HepG2 (cell line): ENCODE measurements around the gene DRD3. TPM values are rescaled to one million over a fixed set of nuclear protein-coding genes. Genes with fewer than 3 reads are reported as not detected.

Experiments
- CBFB ChIP-seq: sonication (generic); formaldehyde crosslinking; IDR thresholded peaks from 2 replicates; pipeline ENCODE4 v1.4.0; 2020; ENCODE audit warnings: missing genetic modification reagents
- CENPBD1 ChIP-seq: sonication (generic); formaldehyde crosslinking; IDR thresholded peaks from 2 replicates; pipeline ENCODE4 v1.8.0; 2022; ENCODE audit warnings: missing genetic modification reagents, low read depth, mild to moderate bottlenecking, borderline replicate concordance
- EP300 ChIP-seq, 3 experiments: sonication (generic) in 1 of 3; formaldehyde crosslinking in 1 of 3; IDR thresholded peaks; 2 replicates each; pipeline versions ENCODE4 v1.5.1 to v1.6.1; 2011 to 2020; ENCODE audit warnings: low read depth in 2 of 3, low read length in 2 of 3, borderline replicate concordance in 1 of 3, improper control_type of control experiment in 1 of 3, mild to moderate bottlenecking in 1 of 3, missing genetic modification reagents in 1 of 3, moderate library complexity in 1 of 3
- HNF1A ChIP-seq, 2 experiments: sonication (generic) in 1 of 2; formaldehyde crosslinking in 1 of 2; IDR thresholded peaks; 2 replicates each; pipeline versions ENCODE4 v1.4.0 to v1.6.1; 2016 to 2020; ENCODE audit warnings: borderline replicate concordance in 1 of 2, low read depth in 1 of 2, mild to moderate bottlenecking in 1 of 2, missing genetic modification reagents in 1 of 2
- JUND ChIP-seq: sonication (generic); formaldehyde crosslinking; IDR thresholded peaks from 2 replicates; pipeline ENCODE4 v1.8.0; 2022; ENCODE audit warnings: mild to moderate bottlenecking, missing genetic modification reagents
- PHF8 ChIP-seq: sonication (generic); formaldehyde crosslinking; IDR thresholded peaks from 2 replicates; pipeline ENCODE4 v1.5.0; 2020; ENCODE audit warnings: missing genetic modification reagents
- SP1 ChIP-seq, 2 experiments: fragments of 450-650 bp in 1 of 2; sonication (generic) in 1 of 2; formaldehyde crosslinking in 1 of 2; IDR thresholded peaks; 2 replicates each; pipeline versions ENCODE4 v1.4.0 to v1.6.1; 2016 to 2020; ENCODE audit warnings: missing genetic modification reagents in 1 of 2
- TAF15 ChIP-seq: fragments of 200-400 bp; formaldehyde crosslinking; IDR thresholded peaks from one replicate; pipeline ENCODE4 v1.6.1; 2018; ENCODE audit warnings: mild to moderate bottlenecking, low read depth, low read length; ENCODE audit not compliant: poor library complexity, severe bottlenecking
- ZBTB14 ChIP-seq: sonication (generic); formaldehyde crosslinking; IDR thresholded peaks from 2 replicates; pipeline ENCODE4 v1.4.0; 2020; ENCODE audit warnings: missing genetic modification reagents
- ZNF24 ChIP-seq: fragments of 450-650 bp; IDR thresholded peaks from 2 replicates; pipeline ENCODE4 v1.6.1; 2017; ENCODE audit warnings: antibody characterized with exemption, mild to moderate bottlenecking
- ZNF264 ChIP-seq: sonication (generic); formaldehyde crosslinking; IDR thresholded peaks from 2 replicates; pipeline ENCODE4 v1.4.0; 2020; ENCODE audit warnings: missing genetic modification reagents
- ZNF33A ChIP-seq: sonication (generic); formaldehyde crosslinking; IDR thresholded peaks from 2 replicates; pipeline ENCODE4 v1.5.1; 2020; ENCODE audit warnings: missing genetic modification reagents, mild to moderate bottlenecking, moderate library complexity, borderline replicate concordance
- ZNF362 ChIP-seq: sonication (generic); formaldehyde crosslinking; IDR thresholded peaks from 2 replicates; pipeline ENCODE4 v1.4.0; 2020; ENCODE audit warnings: missing genetic modification reagents, mild to moderate bottlenecking, borderline replicate concordance
- ZNF383 ChIP-seq: sonication (generic); formaldehyde crosslinking; IDR thresholded peaks from 2 replicates; pipeline ENCODE4 v1.4.0; 2020; ENCODE audit warnings: missing genetic modification reagents, mild to moderate bottlenecking, borderline replicate concordance
- ZNF441 ChIP-seq: sonication (generic); formaldehyde crosslinking; IDR thresholded peaks from 2 replicates; pipeline ENCODE4 v1.7.0; 2021; ENCODE audit warnings: missing genetic modification reagents, borderline replicate concordance
- ZNF484 ChIP-seq: sonication (generic); formaldehyde crosslinking; IDR thresholded peaks from 2 replicates; pipeline ENCODE4 v1.5.1; 2020; ENCODE audit warnings: mild to moderate bottlenecking, low read depth, missing genetic modification reagents, borderline replicate concordance
- ZNF674 ChIP-seq: sonication (generic); formaldehyde crosslinking; IDR thresholded peaks from 2 replicates; pipeline ENCODE4 v1.5.0; 2020; ENCODE audit warnings: low read depth, mild to moderate bottlenecking, missing genetic modification reagents
- ZXDC ChIP-seq: sonication (generic); formaldehyde crosslinking; IDR thresholded peaks from 2 replicates; pipeline ENCODE4 v1.5.0; 2020; ENCODE audit warnings: mild to moderate bottlenecking, missing genetic modification reagents
- polyA plus RNA-seq, 8 experiments: library from polyadenylated mRNA; depleted of rRNA in 3 of 8; stranded (reverse) in 7 of 8; unstranded in 1 of 8; fragments of >200 nt; fragmentation: Illumina TruSeq in 4 of 8; extraction: Trizol in 4 of 8; gene quantifications; 2 replicates each; pipeline versions ENCODE4 v1.2.1 to v1.2.3, GENCODE V29; 2011 to 2016; ENCODE audit warnings: low read depth in 4 of 8, missing spikeins in 1 of 8, mixed read lengths in 1 of 8; ENCODE audit not compliant: insufficient read depth in 1 of 8
- total RNA-seq, 5 experiments: library from RNA; depleted of rRNA; stranded (reverse); fragments of >200 nt; fragmentation: Illumina TruSeq; extraction: Trizol; gene quantifications; 2 replicates each; pipeline ENCODE4 v1.2.3, GENCODE V29; 2016; ENCODE audit warnings: low read depth in 1 of 5

Gene DRD3
- total and polyA plus RNA-seq, 2 of the 13 experiments (the other 11 are each of a cell fraction or from before 2014, with no cell fraction given): not detected

GRCh38 chr3:114152519-114153151, 26.2 kb downstream of the DRD3 start (continued):
- TF ChIP-seq ZNF362 (CRISPR knock-in tag) (no peak), HNF1A (IDR thresholded peaks at IDR 0.05; ENCODE audit: low read depth) (no peak), HNF1A (CRISPR knock-in tag; IDR thresholded peaks at IDR 0.05; ENCODE audit: borderline replicate concordance) (no peak), JUND (CRISPR knock-in tag) (no peak), CBFB (CRISPR knock-in tag) (no peak), ZNF33A (CRISPR knock-in tag) (no peak), EP300 (IDR thresholded peaks at IDR 0.05; ENCODE audit: low read depth in 2 of 2, low read length in 2 of 2) (no peak), EP300 (CRISPR knock-in tag; IDR thresholded peaks at IDR 0.05; ENCODE audit: borderline replicate concordance) (no peak), ZNF383 (CRISPR knock-in tag) (no peak), ZNF484 (CRISPR knock-in tag) (no peak), ZNF674 (CRISPR knock-in tag) (no peak), ZXDC (CRISPR knock-in tag) (no peak), TAF15 (no peak), CENPBD1 (CRISPR knock-in tag) (no peak), ZBTB14 (CRISPR knock-in tag) (no peak), ZNF441 (CRISPR knock-in tag) (no peak), ZNF264 (CRISPR knock-in tag) (no peak), PHF8 (CRISPR knock-in tag) (peak; percentile 41), SP1 (IDR thresholded peaks at IDR 0.05) (no peak), SP1 (CRISPR knock-in tag; IDR thresholded peaks at IDR 0.05) (no peak), ZNF24 (no peak)
